ENCODE data around the gene USP2.

DNA sequence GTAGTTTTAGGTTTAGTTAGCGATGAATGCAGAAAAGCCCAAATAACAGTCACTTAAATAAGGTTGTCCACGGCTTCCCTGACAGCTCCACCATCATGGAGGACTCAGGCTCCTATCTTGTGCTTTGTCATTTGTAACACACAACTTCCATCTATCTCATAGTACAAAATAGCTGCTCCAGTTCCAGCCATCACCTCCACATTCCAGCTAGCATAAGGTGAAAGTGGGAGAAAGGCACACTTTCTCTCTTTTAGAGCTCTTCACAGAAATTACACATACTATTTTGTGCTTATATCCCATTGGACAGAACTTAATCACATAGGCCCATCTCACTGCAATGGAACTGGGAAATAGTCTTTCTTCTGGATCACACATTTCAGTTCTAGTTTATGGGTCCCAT, 32.8 kb upstream of the USP2 start:
- TF ChIP-seq GATA2 (IDR thresholded peaks at IDR 0.05; ENCODE audit: low read depth, low read length), result no peak
- no peak for TF ChIP-seq GATA3 (IDR thresholded peaks at IDR 0.05; ENCODE audit: low read depth, low read length)
